Subcutaneous abdominal adipose tissue (tissue), 5 donors: ENCODE data around the gene TMEM200C.
A peak's percentile ranks its signal among the peaks of the same experiment; 100 is the strongest.

ENCODE experiments used
- H3K27ac ChIP-seq: one replicate; pipeline ENCODE4 v1.7.0; 2013; ENCODE audit warnings: low read depth, mild to moderate bottlenecking, inconsistent platforms, low read length, moderate library complexity
- H3K27me3 ChIP-seq, 5 donors: one replicate each; pipeline ENCODE4 v1.7.0; 2013; ENCODE audit warnings: low read length in 5 of 5, inconsistent platforms in 1 of 5; ENCODE audit not compliant: control insufficient read depth in 5 of 5, insufficient read depth in 4 of 5
- H3K36me3 ChIP-seq, 5 donors: one replicate each; pipeline ENCODE4 v1.7.0; 2013; ENCODE audit warnings: low read length in 5 of 5; ENCODE audit not compliant: control insufficient read depth in 5 of 5, insufficient read depth in 5 of 5
- H3K4me1 ChIP-seq, 5 donors: one replicate each; pipeline ENCODE4 v1.7.0; 2013; ENCODE audit warnings: low read length in 5 of 5, mild to moderate bottlenecking in 3 of 5, moderate library complexity in 1 of 5; ENCODE audit not compliant: control insufficient read depth in 5 of 5, insufficient read depth in 5 of 5
- H3K4me3 ChIP-seq, 5 donors: one replicate each; pipeline ENCODE4 v1.7.0; 2013; ENCODE audit warnings: low read length in 5 of 5, low read depth in 1 of 5
- H3K9ac ChIP-seq, 5 donors: one replicate each; pipeline ENCODE4 v1.7.0; 2013; ENCODE audit warnings: low read length in 5 of 5, mild to moderate bottlenecking in 4 of 5, moderate library complexity in 3 of 5
- H3K9me3 ChIP-seq, 5 donors: one replicate each; pipeline ENCODE4 v1.7.0; 2013; ENCODE audit warnings: low read length in 5 of 5; ENCODE audit not compliant: control insufficient read depth in 5 of 5
- donor health status: healthy.
- donor health status: healthy.
- donor health status: healthy.
- donor health status: healthy.
- donor health status: healthy.

Gene TMEM200C

GRCh38 chr18:5895299-5895875 is at the start of gene TMEM200C:
TMEM200C (minus strand) TSS chr18:5895522; CDS start chr18:5892063, 3,459 bp downstream.
- H3K4me1 ChIP-seq = peaks cover 0 to 26% (median 18%) of the 10 kb centered on the region in 5 donors
- H3K27me3 ChIP-seq = peaks cover 21 to 59% (median 40%) of the 10 kb centered on the region in 5 donors
- H3K9ac ChIP-seq = peak within 1 kb of the TSS in 1 of 5 donors; percentile 39
- no peaks in the 10 kb centered on the region for H3K9me3 ChIP-seq
- H3K4me3 ChIP-seq = peak within 1 kb of the TSS; percentile 37 to 68 (median 56)
- H3K27ac ChIP-seq = no peak within 1 kb of the TSS
- no peaks in the 10 kb centered on the region for H3K36me3 ChIP-seq

- Histone ChIP-seq H3K27ac (no peak overlapping the region), H3K4me1 (no peaks in the 10 kb centered on the region), H3K36me3 (no peaks in the 10 kb centered on the region), H3K9me3 (no peaks in the 10 kb centered on the region), H3K4me3 (no peak overlapping the region), H3K9ac (no peak overlapping the region), H3K27me3 (peaks cover 0 to 4% (median 2%) of the 10 kb centered on the region in 5 donors)
Observed at GRCh38 chr18:5944448-5944847, 49.1 kb upstream of the TMEM200C start.

- Histone ChIP-seq H3K4me3 (no peak overlapping the region), H3K36me3 (no peaks in the 10 kb centered on the region), H3K27me3 (peaks cover 0 to 4% (median 2%) of the 10 kb centered on the region in 5 donors), H3K27ac (no peak overlapping the region), H3K4me1 (no peaks in the 10 kb centered on the region), H3K9me3 (no peaks in the 10 kb centered on the region), H3K9ac (no peak overlapping the region)
Observed at GRCh38 chr18:5943514-5943913, 48.2 kb upstream of the TMEM200C start.

GRCh38 chr18:5942591-5942990 is 47.3 kb upstream of the TMEM200C start:
- no peak overlapping the region for H3K27ac ChIP-seq
- peaks cover 0 to 4% (median 2%) of the 10 kb centered on the region in 5 donors for H3K27me3 ChIP-seq
- no peak overlapping the region for H3K4me3 ChIP-seq
- H3K4me1 ChIP-seq = no peaks in the 10 kb centered on the region
- no peaks in the 10 kb centered on the region for H3K36me3 ChIP-seq
- no peak overlapping the region for H3K9ac ChIP-seq
- no peaks in the 10 kb centered on the region for H3K9me3 ChIP-seq

GRCh38 chr18:5941890-5942289 is 46.6 kb upstream of the TMEM200C start:
- H3K27ac ChIP-seq = no peak overlapping the region
- peaks cover 0 to 4% (median 2%) of the 10 kb centered on the region in 5 donors for H3K27me3 ChIP-seq
- H3K9me3 ChIP-seq = no peaks in the 10 kb centered on the region
- H3K9ac ChIP-seq = no peak overlapping the region
- no peaks in the 10 kb centered on the region for H3K36me3 ChIP-seq
- H3K4me3 ChIP-seq = no peak overlapping the region
- H3K4me1 ChIP-seq = no peaks in the 10 kb centered on the region

- Histone ChIP-seq H3K27me3 (peaks cover 0 to 4% (median 2%) of the 10 kb centered on the region in 5 donors), H3K9ac (no peak overlapping the region), H3K27ac (no peak overlapping the region), H3K4me3 (no peak overlapping the region), H3K4me1 (no peaks in the 10 kb centered on the region), H3K9me3 (no peaks in the 10 kb centered on the region), H3K36me3 (no peaks in the 10 kb centered on the region)
Observed at GRCh38 chr18:5939801-5940667, 44.7 kb upstream of the TMEM200C start.

- H3K36me3 ChIP-seq = no peaks in the 10 kb centered on the region
- H3K9me3 ChIP-seq = no peaks in the 10 kb centered on the region
- no peak overlapping the region for H3K27ac ChIP-seq
- no peaks in the 10 kb centered on the region for H3K4me1 ChIP-seq
- H3K4me3 ChIP-seq = no peak overlapping the region
- H3K9ac ChIP-seq = no peak overlapping the region
- no peaks in the 10 kb centered on the region for H3K27me3 ChIP-seq
Observed at GRCh38 chr18:5937795-5938194, 42.5 kb upstream of the TMEM200C start.

GRCh38 chr18:5937121-5937520 is 41.8 kb upstream of the TMEM200C start:
- H3K9ac ChIP-seq = no peak overlapping the region
- H3K4me1 ChIP-seq = no peaks in the 10 kb centered on the region
- H3K9me3 ChIP-seq = no peaks in the 10 kb centered on the region
- no peak overlapping the region for H3K27ac ChIP-seq
- no peak overlapping the region for H3K4me3 ChIP-seq
- no peaks in the 10 kb centered on the region for H3K36me3 ChIP-seq
- no peaks in the 10 kb centered on the region for H3K27me3 ChIP-seq

- no peak overlapping the region for H3K27ac ChIP-seq
- H3K27me3 ChIP-seq = no peaks in the 10 kb centered on the region
- H3K4me1 ChIP-seq = no peaks in the 10 kb centered on the region
- peaks cover 2 to 8% (median 4%) of the 10 kb centered on the region in 5 donors for H3K9me3 ChIP-seq
- no peak overlapping the region for H3K4me3 ChIP-seq
- no peak overlapping the region for H3K9ac ChIP-seq
- no peaks in the 10 kb centered on the region for H3K36me3 ChIP-seq
Observed at GRCh38 chr18:5930789-5931188, 35.5 kb upstream of the TMEM200C start.

GRCh38 chr18:5918205-5918858 is 23.0 kb upstream of the TMEM200C start:
- Histone ChIP-seq H3K27me3 (no peaks in the 10 kb centered on the region), H3K36me3 (no peaks in the 10 kb centered on the region), H3K9ac (no peak overlapping the region), H3K4me3 (no peak overlapping the region), H3K27ac (no peak overlapping the region), H3K9me3 (no peaks in the 10 kb centered on the region), H3K4me1 (no peaks in the 10 kb centered on the region)
